HG03196 (cell line): ENCODE data around the gene C22orf39.

Experiments used
- ATAC-seq: cut with Tn5 transposase; IDR thresholded peaks from one replicate; pipeline ENCODE4 v1.9.1; 2021; ENCODE audit not compliant: unreplicated experiment

The C22orf39 gene

GRCh38 chr22:19477321-19478044 lies 30.0 kb upstream of the C22orf39 start:
- no peak for ATAC-seq

- ATAC-seq = no peak
These were observed 28.5 kb upstream of the C22orf39 start for GRCh38 chr22:19476023-19476422.

- no peak for ATAC-seq
These were observed 26.1 kb upstream of the C22orf39 start for GRCh38 chr22:19473578-19473977.

GRCh38 chr22:19472233-19472632 lies 24.7 kb upstream of the C22orf39 start:
- ATAC-seq = no peak

GRCh38 chr22:19471572-19471971 lies 24.1 kb upstream of the C22orf39 start:
- ATAC-seq = no peak

- no peak for ATAC-seq
These were observed 22.5 kb upstream of the C22orf39 start for GRCh38 chr22:19470010-19470409.

- ATAC-seq = no peak
These were observed 21.9 kb upstream of the C22orf39 start for GRCh38 chr22:19469421-19469820.

GRCh38 chr22:19467912-19468311 lies 20.4 kb upstream of the C22orf39 start:
- no peak for ATAC-seq

- no peak for ATAC-seq
These were observed 19.6 kb upstream of the C22orf39 start for GRCh38 chr22:19466848-19467752.

- ATAC-seq = no peak
These were observed 18.7 kb upstream of the C22orf39 start for GRCh38 chr22:19466126-19466716.

- ATAC-seq = no peak
These were observed 17.5 kb upstream of the C22orf39 start for GRCh38 chr22:19464975-19465374.

GRCh38 chr22:19464546-19464945 lies 17.0 kb upstream of the C22orf39 start:
- ATAC-seq = no peak

GRCh38 chr22:19463491-19464469 lies 16.3 kb upstream of the C22orf39 start:
- no peak for ATAC-seq

GRCh38 chr22:19463008-19463407 lies 15.5 kb upstream of the C22orf39 start:
- ATAC-seq = no peak

GRCh38 chr22:19461506-19461905 lies 14.0 kb upstream of the C22orf39 start:
- no peak for ATAC-seq

- ATAC-seq = no peak
These were observed 12.5 kb upstream of the C22orf39 start for GRCh38 chr22:19460036-19460435.

- no peak for ATAC-seq
These were observed 10.4 kb upstream of the C22orf39 start for GRCh38 chr22:19457828-19458428.

- ATAC-seq = no peak
These were observed 9.0 kb upstream of the C22orf39 start for GRCh38 chr22:19456541-19456940.

- no peak for ATAC-seq
These were observed 8.3 kb upstream of the C22orf39 start for GRCh38 chr22:19455585-19456370.
